Keratinocyte (primary cell): ENCODE data around the gene CUEDC2. TPM values are rescaled to one million over a fixed set of nuclear protein-coding genes. Genes with fewer than 3 reads are reported as not detected.

Experiments used
- DNase-seq: peaks from one replicate; pipeline ENCODE4 v3.0.0-alpha.2; 2011; ENCODE audit warnings: low read depth, missing footprints, low spot score
- FAIRE-seq: peaks from 2 replicates; lab custom pipeline; 2011; peaks lifted over from hg19 to GRCh38; lab: Jason Lieb, UNC
- H2AFZ ChIP-seq: 2 replicates; pipeline ENCODE4 v1.6.0; 2012; ENCODE audit warnings: low read length, control low read depth, inconsistent platforms; ENCODE audit not compliant: control insufficient read depth
- H3K27ac ChIP-seq: 2 replicates; pipeline ENCODE4 v1.5.1; 2011; ENCODE audit warnings: low read length; ENCODE audit not compliant: control insufficient read depth, insufficient read depth
- H3K27me3 ChIP-seq: 3 replicates; pipeline ENCODE4 v1.6.0; 2011; ENCODE audit warnings: low read length; ENCODE audit not compliant: control insufficient read depth, insufficient read depth; ENCODE audit errors: extremely low read depth
- H3K36me3 ChIP-seq, 2 experiments: 2 replicates in 1 of 2; 3 replicates in 1 of 2; pipeline ENCODE4 v1.5.1; 2011; ENCODE audit warnings: low read length in 2 of 2, mild to moderate bottlenecking in 1 of 2; ENCODE audit not compliant: control insufficient read depth in 2 of 2, insufficient read depth in 2 of 2; ENCODE audit errors: extremely low read depth in 1 of 2
- H3K4me1 ChIP-seq: 3 replicates; pipeline ENCODE4 v1.5.1; 2011; ENCODE audit warnings: low read length; ENCODE audit not compliant: control insufficient read depth, insufficient read depth; ENCODE audit errors: extremely low read depth
- H3K4me2 ChIP-seq: 3 replicates; pipeline ENCODE4 v1.6.0; 2011; ENCODE audit warnings: low read depth, low read length; ENCODE audit not compliant: control insufficient read depth, insufficient read depth; ENCODE audit errors: extremely low read depth
- H3K4me3 ChIP-seq, 3 experiments: fragments of 200-600 bp in 1 of 3; sonication (generic) in 1 of 3; 2 replicates in 2 of 3; 3 replicates in 1 of 3; pipeline ENCODE4 v1.5.1; 2011 to 2016; ENCODE audit warnings: low read length in 3 of 3, mild to moderate bottlenecking in 3 of 3, control low read depth in 2 of 3, inconsistent platforms in 1 of 3, low read depth in 1 of 3, mixed read lengths in 1 of 3, mixed run types in 1 of 3, moderate library complexity in 1 of 3; ENCODE audit not compliant: control insufficient read depth in 2 of 3, insufficient read depth in 2 of 3; ENCODE audit errors: extremely low read depth in 1 of 3
- H3K79me2 ChIP-seq: 2 replicates; pipeline ENCODE4 v1.6.0; 2012; ENCODE audit warnings: low read length; ENCODE audit not compliant: control insufficient read depth, insufficient read depth
- H3K9ac ChIP-seq: 3 replicates; pipeline ENCODE4 v1.6.0; 2011; ENCODE audit warnings: low read length; ENCODE audit not compliant: control insufficient read depth, insufficient read depth; ENCODE audit errors: extremely low read depth
- H3K9me1 ChIP-seq: 3 replicates; pipeline ENCODE4 v1.6.0; 2011; ENCODE audit warnings: low read length; ENCODE audit not compliant: control insufficient read depth, insufficient read depth; ENCODE audit errors: extremely low read depth
- H3K9me3 ChIP-seq: 2 replicates; pipeline ENCODE4 v1.5.1; 2012; ENCODE audit warnings: low read depth, low read length; ENCODE audit not compliant: control insufficient read depth
- H4K20me1 ChIP-seq: 3 replicates; pipeline ENCODE4 v1.6.0; 2011; ENCODE audit warnings: low read length; ENCODE audit not compliant: control insufficient read depth, insufficient read depth; ENCODE audit errors: extremely low read depth
- EZH2 ChIP-seq: IDR thresholded peaks from one replicate; pipeline ENCODE4 v1.6.1; 2012; ENCODE audit warnings: inconsistent platforms, mild to moderate bottlenecking, low read length, moderate library complexity
- dilution Hi-C: fragments of 300-500 bp; cut with MboI; formaldehyde crosslinking; loops from one replicate; pipeline ENCODE4 v1.7.0; 2020; ENCODE audit warnings: low sequenced_read_pairs; ENCODE audit not compliant: extremely low pct_ligation_motif_present
- polyA plus RNA-seq, 5 experiments: library from polyadenylated mRNA; depleted of rRNA in 3 of 5; stranded (reverse) in 3 of 5; stranded (forward) in 1 of 5; unstranded in 1 of 5; fragments of >200 nt; gene quantifications; 1 replicate in 1 of 5; 2 replicates in 3 of 5; 3 replicates in 1 of 5; pipeline versions ENCODE4 v1.2.1 to v1.2.3, GENCODE V29; 2011 to 2012; ENCODE audit warnings: missing spikeins in 2 of 5, low read depth in 1 of 5, low replicate concordance in 1 of 5
- TF ChIP-seq, protein P1 (sequence below), 3 experiments: IDR thresholded peaks in 1 of 3; conservative IDR thresholded peaks in 1 of 3; optimal IDR thresholded peaks in 1 of 3; 2 replicates in 2 of 3; 3 replicates in 1 of 3; pipeline versions ENCODE3 to v1.5.1; 2011; ENCODE audit warnings: low read length in 3 of 3, mild to moderate bottlenecking in 3 of 3, moderate library complexity in 2 of 3, control low read depth in 1 of 3, inconsistent platforms in 1 of 3; ENCODE audit not compliant: insufficient read depth in 2 of 3; ENCODE audit errors: extremely low read depth in 1 of 3

Gene CUEDC2
- polyA plus RNA-seq, 1 donor (not counting 4 experiments of a cell fraction or from before 2014, with no cell fraction given): 46.6 TPM

DNA sequence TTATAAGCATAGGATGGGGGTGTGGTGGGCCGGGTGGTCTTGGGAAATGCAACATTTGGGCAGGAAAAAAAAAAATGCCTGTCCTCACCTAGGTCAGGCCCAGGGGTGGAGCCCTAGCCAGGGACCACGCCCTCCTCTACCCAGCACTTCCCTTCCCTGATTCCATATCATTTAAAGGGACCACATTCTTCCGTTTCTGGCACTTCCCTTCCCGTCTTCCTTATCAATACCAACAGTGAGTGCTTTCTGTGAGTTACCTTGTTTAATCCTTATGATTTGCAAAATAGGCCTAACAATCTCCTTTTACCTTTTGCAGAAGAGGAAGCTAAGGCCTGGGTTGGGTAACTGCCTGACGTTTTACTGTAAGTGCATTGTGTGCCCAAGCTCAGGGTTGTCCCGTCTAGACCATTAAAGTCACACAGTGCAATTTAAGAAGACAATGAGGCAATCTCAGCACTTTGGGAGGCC lies 35.6 kb upstream of the CUEDC2 start:
- H3K36me3 ChIP-seq: peaks cover 0 to 1% of the 10 kb centered on the region in 2 experiments
- no peaks in the 10 kb centered on the region for H3K9me1 ChIP-seq
- DNase-seq: no peak
- no peak overlapping the region for H3K4me3 ChIP-seq
- H2AFZ ChIP-seq: no peak overlapping the region
- TF ChIP-seq, protein P1, sequence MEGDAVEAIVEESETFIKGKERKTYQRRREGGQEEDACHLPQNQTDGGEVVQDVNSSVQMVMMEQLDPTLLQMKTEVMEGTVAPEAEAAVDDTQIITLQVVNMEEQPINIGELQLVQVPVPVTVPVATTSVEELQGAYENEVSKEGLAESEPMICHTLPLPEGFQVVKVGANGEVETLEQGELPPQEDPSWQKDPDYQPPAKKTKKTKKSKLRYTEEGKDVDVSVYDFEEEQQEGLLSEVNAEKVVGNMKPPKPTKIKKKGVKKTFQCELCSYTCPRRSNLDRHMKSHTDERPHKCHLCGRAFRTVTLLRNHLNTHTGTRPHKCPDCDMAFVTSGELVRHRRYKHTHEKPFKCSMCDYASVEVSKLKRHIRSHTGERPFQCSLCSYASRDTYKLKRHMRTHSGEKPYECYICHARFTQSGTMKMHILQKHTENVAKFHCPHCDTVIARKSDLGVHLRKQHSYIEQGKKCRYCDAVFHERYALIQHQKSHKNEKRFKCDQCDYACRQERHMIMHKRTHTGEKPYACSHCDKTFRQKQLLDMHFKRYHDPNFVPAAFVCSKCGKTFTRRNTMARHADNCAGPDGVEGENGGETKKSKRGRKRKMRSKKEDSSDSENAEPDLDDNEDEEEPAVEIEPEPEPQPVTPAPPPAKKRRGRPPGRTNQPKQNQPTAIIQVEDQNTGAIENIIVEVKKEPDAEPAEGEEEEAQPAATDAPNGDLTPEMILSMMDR (optimal IDR thresholded peaks at IDR 0.05 in 1 of 3, IDR thresholded peaks at IDR 0.05 in 1 of 3, conservative IDR thresholded peaks at IDR 0.05 in 1 of 3; ENCODE audit: extremely low read depth in 1 of 3, insufficient read depth in 2 of 3, low read length in 3 of 3): no peak
- TF ChIP-seq EZH2: no peak
- no peaks in the 10 kb centered on the region for H3K9me3 ChIP-seq
- no peak overlapping the region for H3K4me2 ChIP-seq
- H3K9ac ChIP-seq: no peak overlapping the region
- H3K27me3 ChIP-seq: no peaks in the 10 kb centered on the region
- H4K20me1 ChIP-seq: no peaks in the 10 kb centered on the region
- FAIRE-seq: no peak
- H3K4me1 ChIP-seq: peaks cover 3% of the 10 kb centered on the region
- no peak overlapping the region for H3K27ac ChIP-seq
- H3K79me2 ChIP-seq: no peaks in the 10 kb centered on the region
- dilution Hi-C loops: no loop called here

- no peaks in the 10 kb centered on the region for H3K9me1 ChIP-seq
- no peak overlapping the region for H2AFZ ChIP-seq
- peaks cover 9% of the 10 kb centered on the region for H3K4me1 ChIP-seq
- no peak for FAIRE-seq
- dilution Hi-C loops: no loop called here
- H3K4me3 ChIP-seq: no peak overlapping the region
- H3K4me2 ChIP-seq: no peak overlapping the region
- H3K27me3 ChIP-seq: no peaks in the 10 kb centered on the region
- H3K79me2 ChIP-seq: no peaks in the 10 kb centered on the region
- no peak for DNase-seq
- peaks cover 0 to 1% of the 10 kb centered on the region in 2 experiments for H3K36me3 ChIP-seq
- no peak overlapping the region for H3K27ac ChIP-seq
- no peaks in the 10 kb centered on the region for H3K9me3 ChIP-seq
- H4K20me1 ChIP-seq: no peaks in the 10 kb centered on the region
- no peak for TF ChIP-seq EZH2
- TF ChIP-seq, protein P1 (optimal IDR thresholded peaks at IDR 0.05 in 1 of 3, IDR thresholded peaks at IDR 0.05 in 1 of 3, conservative IDR thresholded peaks at IDR 0.05 in 1 of 3; ENCODE audit: extremely low read depth in 1 of 3, insufficient read depth in 2 of 3, low read length in 3 of 3): no peak
- no peak overlapping the region for H3K9ac ChIP-seq
Observed at GRCh38 chr10:102467318-102467717, 34.9 kb upstream of the CUEDC2 start.
